Measurements from ENCODE around the gene KCNIP4.

GRCh38 chr4:21367567-21367966 lies 581.0 kb downstream of the KCNIP4 start:
- TF ChIP-seq, protein P1, sequence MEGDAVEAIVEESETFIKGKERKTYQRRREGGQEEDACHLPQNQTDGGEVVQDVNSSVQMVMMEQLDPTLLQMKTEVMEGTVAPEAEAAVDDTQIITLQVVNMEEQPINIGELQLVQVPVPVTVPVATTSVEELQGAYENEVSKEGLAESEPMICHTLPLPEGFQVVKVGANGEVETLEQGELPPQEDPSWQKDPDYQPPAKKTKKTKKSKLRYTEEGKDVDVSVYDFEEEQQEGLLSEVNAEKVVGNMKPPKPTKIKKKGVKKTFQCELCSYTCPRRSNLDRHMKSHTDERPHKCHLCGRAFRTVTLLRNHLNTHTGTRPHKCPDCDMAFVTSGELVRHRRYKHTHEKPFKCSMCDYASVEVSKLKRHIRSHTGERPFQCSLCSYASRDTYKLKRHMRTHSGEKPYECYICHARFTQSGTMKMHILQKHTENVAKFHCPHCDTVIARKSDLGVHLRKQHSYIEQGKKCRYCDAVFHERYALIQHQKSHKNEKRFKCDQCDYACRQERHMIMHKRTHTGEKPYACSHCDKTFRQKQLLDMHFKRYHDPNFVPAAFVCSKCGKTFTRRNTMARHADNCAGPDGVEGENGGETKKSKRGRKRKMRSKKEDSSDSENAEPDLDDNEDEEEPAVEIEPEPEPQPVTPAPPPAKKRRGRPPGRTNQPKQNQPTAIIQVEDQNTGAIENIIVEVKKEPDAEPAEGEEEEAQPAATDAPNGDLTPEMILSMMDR (conservative IDR thresholded peaks at IDR 0.05; ENCODE audit: low read length) = no peak
- no peak for TF ChIP-seq EZH2phosphoT487 (IDR thresholded peaks at IDR 0.05; ENCODE audit: borderline replicate concordance)
